LNCaP clone FGC (cell line): ENCODE measurements around the gene TROAP.

Experiments used
- DNase-seq: peaks from one replicate; pipeline ENCODE4 v3.0.0-alpha.2; 2011; ENCODE audit warnings: low read depth
- H3K4me3 ChIP-seq: 2 replicates; pipeline ENCODE4 v1.5.1; 2011; ENCODE audit warnings: mild to moderate bottlenecking, low read depth, low read length, control low read depth
- CTCF ChIP-seq: IDR thresholded peaks from 2 replicates; pipeline ENCODE4 v1.5.1; 2012; ENCODE audit warnings: mild to moderate bottlenecking; ENCODE audit not compliant: control insufficient read depth, insufficient read depth; ENCODE audit errors: extremely low read depth

TROAP gene

GRCh38 chr12:49340971-49341776 lies 18.1 kb downstream of the TROAP start:
- no peak overlapping the region for H3K4me3 ChIP-seq
- TF ChIP-seq CTCF: no peak
- DNase-seq: no peak

- no peak overlapping the region for H3K4me3 ChIP-seq
- DNase-seq: no peak
- no peak for TF ChIP-seq CTCF
Measured at GRCh38 chr12:49341777-49342065, 18.7 kb downstream of the TROAP start.

GRCh38 chr12:49342066-49342913 lies 19.2 kb downstream of the TROAP start:
- no peak for DNase-seq
- H3K4me3 ChIP-seq: no peak overlapping the region
- peak; percentile 43 for TF ChIP-seq CTCF

GRCh38 chr12:49342914-49343731 lies 20.1 kb downstream of the TROAP start:
- TF ChIP-seq CTCF: no peak
- DNase-seq: no peak
- no peak overlapping the region for H3K4me3 ChIP-seq

GRCh38 chr12:49344486-49345050 lies 21.5 kb downstream of the TROAP start:
- DNase-seq: no peak
- TF ChIP-seq CTCF: no peak
- H3K4me3 ChIP-seq: no peak overlapping the region

GRCh38 chr12:49345051-49345824 lies 22.2 kb downstream of the TROAP start:
- TF ChIP-seq CTCF: no peak
- no peak overlapping the region for H3K4me3 ChIP-seq
- no peak for DNase-seq
